IPS DF 19.7 (cell line): Measurements from ENCODE around the gene CYTH3.

Experiments
- DNase-seq: peaks from one replicate; pipeline ENCODE4 v3.0.0-alpha.2; 2013; ENCODE audit warnings: low read depth, low spot score

CYTH3 gene

GRCh38 chr7:6167004-6167551 lies 105.3 kb downstream of the CYTH3 start:
- no peak for DNase-seq

GRCh38 chr7:6166443-6166891 lies 106.0 kb downstream of the CYTH3 start:
- DNase-seq, result no peak

DNA sequence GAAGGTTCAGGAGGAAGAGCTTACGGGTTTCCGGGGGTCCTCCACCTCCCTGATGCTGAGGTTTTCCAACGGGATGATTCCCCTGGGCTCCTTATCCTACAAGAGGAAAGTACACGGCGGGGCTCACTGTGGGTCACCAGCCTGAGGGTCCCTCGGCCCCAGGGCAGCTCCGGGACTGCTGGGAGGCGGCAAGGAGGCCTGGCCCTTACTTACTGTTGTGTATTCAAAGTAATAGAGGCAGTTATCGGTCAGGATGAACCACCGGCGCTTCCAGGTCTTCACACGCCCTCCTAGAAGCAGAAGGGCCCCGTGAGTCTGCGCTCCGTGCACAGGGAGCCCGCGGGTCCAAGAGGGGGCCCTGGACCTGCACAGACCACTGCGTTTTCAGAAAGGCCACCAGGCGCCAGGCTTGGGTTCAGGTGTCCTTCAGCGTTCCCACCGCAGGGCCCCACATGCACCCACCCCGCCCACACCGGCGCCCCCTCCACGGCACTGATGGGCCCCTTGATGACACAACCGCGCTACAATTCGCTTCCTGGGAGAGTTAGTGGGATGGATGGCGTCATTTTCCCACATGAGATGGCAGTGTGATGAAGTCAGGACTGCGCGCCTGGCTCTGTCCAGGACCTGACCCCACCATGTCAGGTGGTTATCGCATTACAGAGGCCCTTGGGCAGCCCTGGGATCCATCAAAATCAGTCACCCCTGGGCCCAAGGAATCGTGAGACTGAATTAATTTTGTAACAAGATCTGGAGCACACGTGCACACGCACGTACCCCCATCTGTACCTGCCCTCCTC lies 106.7 kb downstream of the CYTH3 start:
- no peak for DNase-seq

- DNase-seq, result no peak
Observed at GRCh38 chr7:6165075-6165474, 107.3 kb downstream of the CYTH3 start.

DNA sequence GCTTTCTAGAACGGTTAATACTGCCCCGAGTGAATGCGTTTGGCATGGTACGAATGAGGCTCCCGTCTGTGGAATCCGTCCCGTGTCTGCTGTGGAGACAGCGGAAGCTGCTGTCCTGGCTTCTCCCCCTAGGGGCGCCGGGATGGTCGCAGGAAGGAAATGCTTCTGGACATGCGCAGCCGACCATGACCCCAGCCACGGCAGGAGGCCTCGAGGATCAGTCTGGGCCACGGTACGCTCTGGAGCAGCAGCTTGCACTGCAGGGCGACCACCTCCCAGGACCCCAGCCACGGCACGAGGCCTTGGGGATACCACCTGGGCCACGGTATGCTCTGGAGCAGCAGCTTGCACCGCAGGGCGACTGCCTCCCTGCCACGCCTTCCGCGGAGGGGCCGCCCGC lies 107.9 kb downstream of the CYTH3 start:
- DNase-seq, result no peak

GRCh38 chr7:6164010-6164409 lies 108.4 kb downstream of the CYTH3 start:
- DNase-seq, result no peak

DNA sequence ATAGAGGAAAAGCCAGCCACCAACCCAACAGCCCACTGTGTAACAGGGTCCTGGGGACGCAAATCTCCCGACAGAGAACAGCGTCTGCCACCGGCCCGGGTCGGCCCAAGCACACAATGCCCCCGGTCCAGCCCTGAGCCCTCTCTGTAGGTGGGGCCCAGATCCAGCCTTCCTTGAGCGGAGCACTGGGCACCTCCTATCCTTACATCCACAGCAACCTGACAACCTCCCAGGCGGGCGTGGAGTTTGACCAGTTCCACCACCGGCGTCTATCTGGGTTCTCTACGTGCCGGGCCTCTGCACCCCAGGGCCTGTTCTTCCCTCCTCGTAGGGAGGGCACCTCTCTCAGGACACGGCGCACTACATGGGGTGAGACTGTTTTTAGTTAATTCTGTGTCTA lies 109.0 kb downstream of the CYTH3 start:
- DNase-seq, result no peak

DNA sequence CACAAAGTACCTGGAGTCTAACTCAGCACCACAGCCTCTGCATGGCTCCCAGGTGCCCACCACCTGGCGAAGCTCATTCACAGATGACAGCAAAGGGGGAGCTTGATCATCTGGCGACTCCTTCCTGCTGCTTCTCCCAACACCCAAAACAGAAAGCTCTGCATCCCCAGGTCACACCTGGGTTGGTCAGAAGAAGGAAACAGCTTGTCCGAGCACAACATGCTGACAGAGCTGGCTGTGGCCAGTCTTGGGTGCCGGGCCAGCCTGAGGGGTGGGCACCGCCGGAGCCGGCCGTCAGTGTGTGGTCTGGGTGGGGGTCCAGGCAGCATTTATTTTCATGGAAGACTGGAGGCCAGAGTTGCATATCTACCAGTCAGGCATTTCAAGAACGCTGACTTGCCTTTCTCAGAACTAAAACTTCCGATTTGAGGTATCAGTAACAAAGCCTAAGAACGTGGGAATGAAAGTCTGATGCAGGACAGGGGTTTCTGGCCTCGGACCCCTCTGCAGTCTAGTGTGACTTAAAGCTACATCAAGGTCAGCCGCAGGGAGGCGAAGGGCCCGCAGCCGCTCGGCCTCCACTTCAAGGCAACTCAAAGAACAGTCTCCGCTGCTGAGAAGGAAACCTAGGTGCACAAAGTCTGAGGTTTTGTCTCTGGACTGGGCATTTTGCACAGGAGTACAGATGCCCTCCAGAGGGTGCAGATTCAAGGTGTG lies 109.6 kb downstream of the CYTH3 start:
- DNase-seq, result no peak

GRCh38 chr7:6162331-6162620 lies 110.1 kb downstream of the CYTH3 start:
- no peak for DNase-seq

GRCh38 chr7:6161463-6162330 lies 110.7 kb downstream of the CYTH3 start:
- DNase-seq, result no peak

DNA sequence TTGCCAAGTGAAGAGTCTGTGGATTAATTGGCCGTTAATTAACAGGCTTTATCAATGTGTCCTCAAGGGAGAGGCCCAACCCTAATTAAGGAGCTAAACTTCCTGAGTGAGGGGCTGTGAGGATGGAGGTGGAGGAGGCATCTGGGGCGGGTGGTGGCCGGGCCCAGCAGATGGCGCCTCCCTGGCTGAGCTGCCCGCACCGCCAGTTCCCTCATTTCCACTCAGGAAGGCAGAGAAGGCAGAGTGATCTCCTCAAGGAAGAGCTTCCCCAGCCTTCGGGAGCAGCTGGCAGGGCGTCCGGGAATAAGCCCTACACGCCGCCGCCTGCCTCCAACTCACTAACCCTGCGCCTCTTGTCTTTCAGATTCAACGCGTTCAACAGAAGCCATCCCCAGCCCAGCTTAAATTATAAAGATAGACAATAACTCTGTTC lies 112.2 kb downstream of the CYTH3 start:
- DNase-seq, result peak; percentile 12

DNA sequence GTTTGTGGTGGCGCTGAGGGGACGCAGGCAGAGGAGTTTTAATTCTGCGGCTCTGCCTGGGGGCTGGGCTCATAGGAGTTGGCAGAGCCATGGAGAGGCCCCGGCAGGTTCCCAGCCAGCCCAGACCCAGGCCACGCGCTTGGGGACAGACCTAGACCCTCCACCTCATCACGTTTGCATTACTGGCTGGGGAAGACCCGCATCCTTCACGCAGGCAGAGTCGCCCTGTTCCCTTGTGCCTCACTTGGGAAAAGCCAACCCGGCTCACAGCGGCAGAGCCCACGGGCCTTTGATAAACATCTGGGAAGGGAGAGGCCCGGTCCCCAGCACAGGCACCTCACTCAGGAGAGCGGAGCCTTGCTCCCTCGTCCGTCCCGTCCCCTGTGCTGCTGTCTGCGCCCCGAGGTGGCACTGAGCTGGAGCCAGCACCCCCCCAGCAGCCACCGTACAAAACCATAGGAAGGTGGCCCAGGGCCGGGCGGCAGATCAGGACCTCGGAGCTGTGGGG lies 112.8 kb downstream of the CYTH3 start:
- DNase-seq, result no peak

- DNase-seq, result no peak
Observed at GRCh38 chr7:6159097-6159483, 113.3 kb downstream of the CYTH3 start.

- no peak for DNase-seq
Observed at GRCh38 chr7:6158424-6159096, 113.9 kb downstream of the CYTH3 start.

- DNase-seq, result no peak
Observed at GRCh38 chr7:6157685-6158423, 114.6 kb downstream of the CYTH3 start.

- no peak for DNase-seq
Observed at GRCh38 chr7:6156734-6157133, 115.7 kb downstream of the CYTH3 start.

DNA sequence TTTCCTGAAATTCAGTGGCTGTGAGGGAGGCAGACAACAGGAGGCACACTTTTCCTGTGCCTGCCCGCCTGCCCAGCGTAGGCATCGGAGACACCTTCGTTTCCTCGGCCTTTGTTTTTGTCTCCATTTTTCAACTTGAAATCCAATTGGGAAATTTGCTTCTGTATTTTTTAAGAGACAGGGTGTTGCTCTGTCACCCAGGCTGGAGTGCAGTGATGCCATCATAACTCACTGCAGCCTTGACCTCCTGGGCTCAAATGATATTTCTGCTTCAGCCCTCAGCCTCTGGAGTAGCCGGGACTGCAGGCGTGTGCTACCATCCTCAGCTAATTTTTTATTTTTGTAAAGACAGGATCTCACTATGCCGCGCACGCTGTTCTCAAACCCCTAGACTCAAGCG lies 116.8 kb downstream of the CYTH3 start:
- DNase-seq, result no peak

DNA sequence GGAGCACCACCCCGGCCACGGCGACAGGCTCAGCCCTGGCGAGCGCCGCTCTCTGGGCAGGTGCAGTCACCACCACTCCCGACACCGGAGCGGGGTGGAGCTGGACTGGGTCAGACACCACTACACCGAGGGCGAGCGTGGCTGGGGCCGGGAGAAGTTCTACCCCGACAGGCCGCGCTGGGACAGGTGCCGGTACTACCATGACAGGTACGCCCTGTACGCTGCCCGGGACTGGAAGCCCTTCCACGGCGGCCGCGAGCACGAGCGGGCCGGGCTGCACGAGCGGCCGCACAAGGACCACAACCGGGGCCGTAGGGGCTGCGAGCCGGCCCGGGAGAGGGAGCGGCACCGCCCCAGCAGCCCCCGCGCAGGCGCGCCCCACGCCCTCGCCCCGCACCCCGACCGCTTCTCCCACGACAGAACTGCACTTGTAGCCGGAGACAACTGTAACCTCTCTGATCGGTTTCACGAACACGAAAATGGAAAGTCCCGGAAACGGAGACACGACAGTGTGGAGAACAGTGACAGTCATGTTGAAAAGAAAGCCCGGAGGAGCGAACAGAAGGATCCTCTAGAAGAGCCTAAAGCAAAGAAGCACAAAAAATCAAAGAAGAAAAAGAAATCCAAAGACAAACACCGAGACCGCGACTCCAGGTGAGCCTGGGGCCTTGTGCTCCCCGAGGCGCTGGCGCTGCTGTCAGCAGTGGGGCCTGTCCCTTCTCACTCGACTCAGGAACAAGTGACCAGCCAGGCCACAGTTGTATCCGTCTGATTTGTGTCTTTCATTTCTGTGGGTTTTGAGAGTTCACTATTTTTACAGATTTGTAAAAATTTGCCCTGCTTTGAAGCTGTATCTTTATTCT lies 117.7 kb downstream of the CYTH3 start:
- no peak for DNase-seq
